GM18861 (cell line): ENCODE results near the gene HOXB5.

Source experiments
- ATAC-seq: cut with Tn5 transposase; IDR thresholded peaks from one replicate; pipeline ENCODE4 v1.9.1; 2021; ENCODE audit not compliant: unreplicated experiment

The HOXB5 gene

GRCh38 chr17:48591255-48592056 lies 2.1 kb downstream of the HOXB5 start:
- no peak for ATAC-seq

- ATAC-seq: no peak
Measured at GRCh38 chr17:48590607-48591161, 2.9 kb downstream of the HOXB5 start.

GRCh38 chr17:48589831-48590606 lies 3.6 kb downstream of the HOXB5 start, which contains the start of gene HOXB3:
Gene HOXB3 (minus strand): TSS chr17:48590241. CDS start chr17:48552474, 37,767 bp downstream.
- ATAC-seq: no peak

- ATAC-seq: no peak
Measured at GRCh38 chr17:48589060-48589830, 4.3 kb downstream of the HOXB5 start.

- ATAC-seq: no peak
Measured at GRCh38 chr17:48588528-48588927, 5.1 kb downstream of the HOXB5 start.

- ATAC-seq: no peak
Measured at GRCh38 chr17:48588074-48588415, 5.5 kb downstream of the HOXB5 start.

GRCh38 chr17:48587276-48588073 lies 6.1 kb downstream of the HOXB5 start:
- no peak for ATAC-seq

GRCh38 chr17:48586355-48587258 lies 7.0 kb downstream of the HOXB5 start:
- ATAC-seq: no peak

- no peak for ATAC-seq
Measured at GRCh38 chr17:48584223-48584741, 9.3 kb downstream of the HOXB5 start.

GRCh38 chr17:48583708-48584222 lies 9.8 kb downstream of the HOXB5 start:
- no peak for ATAC-seq

- ATAC-seq: no peak
Measured at GRCh38 chr17:48582750-48583069, 10.9 kb downstream of the HOXB5 start.

- no peak for ATAC-seq
Measured at GRCh38 chr17:48579760-48580554, 13.6 kb downstream of the HOXB5 start.

GRCh38 chr17:48579471-48579759 lies 14.2 kb downstream of the HOXB5 start:
- ATAC-seq: no peak

GRCh38 chr17:48578616-48579470 lies 14.7 kb downstream of the HOXB5 start:
- ATAC-seq: no peak

- ATAC-seq: no peak
Measured at GRCh38 chr17:48577946-48578615, 15.5 kb downstream of the HOXB5 start, which contains the start of gene HOXB4. Gene HOXB4 (minus strand): TSS chr17:48578350. CDS start chr17:48578319, 31 bp downstream.

- ATAC-seq: no peak
Measured at GRCh38 chr17:48577330-48577945, 16.1 kb downstream of the HOXB5 start.
